PFSK-1 (cell line): ENCODE data around the gene RAMAC. TPM values are rescaled to one million over a fixed set of nuclear protein-coding genes. Genes with fewer than 3 reads are reported as not detected.
A peak's percentile ranks its signal among the peaks of the same experiment; 100 is the strongest.

ENCODE experiments used
- FOXP2 ChIP-seq: optimal IDR thresholded peaks from 2 replicates; pipeline ENCODE3; 2011; ENCODE audit warnings: borderline replicate concordance, control low read depth, inconsistent platforms; ENCODE audit not compliant: insufficient read depth; ENCODE audit errors: extremely low read length, extremely low read depth
- POLR2AphosphoS5 ChIP-seq: IDR thresholded peaks from 2 replicates; pipeline ENCODE4 v1.6.1; 2012; ENCODE audit warnings: low read depth, mild to moderate bottlenecking, control low read depth, low read length, moderate library complexity
- SIN3A ChIP-seq: IDR thresholded peaks from 2 replicates; pipeline ENCODE4 v1.6.1; 2012; ENCODE audit warnings: mild to moderate bottlenecking, low read length, moderate library complexity, borderline replicate concordance; ENCODE audit not compliant: insufficient read depth
- TAF1 ChIP-seq: IDR thresholded peaks from 2 replicates; pipeline ENCODE4 v1.6.1; 2012; ENCODE audit warnings: low read length, control low read depth, borderline replicate concordance; ENCODE audit not compliant: insufficient read depth
- polyA plus RNA-seq: library from polyadenylated mRNA; unstranded; fragments of >200 nt; gene quantifications from one replicate; pipeline ENCODE4 v1.2.1, GENCODE V29; 2012; ENCODE audit warnings: low read depth, missing spikeins; ENCODE audit not compliant: insufficient read length
- TF ChIP-seq, protein P1 (sequence below), 2 experiments: IDR thresholded peaks; 2 replicates each; pipeline versions ENCODE4 v1.6.1 to v1.8.0; 2011 to 2012; ENCODE audit warnings: low read depth in 2 of 2, low read length in 2 of 2, control low read depth in 1 of 2, inconsistent platforms in 1 of 2, mild to moderate bottlenecking in 1 of 2, moderate library complexity in 1 of 2; ENCODE audit not compliant: insufficient read depth in 1 of 2

RAMAC gene
- polyA plus RNA-seq = 24.6 TPM

DNA sequence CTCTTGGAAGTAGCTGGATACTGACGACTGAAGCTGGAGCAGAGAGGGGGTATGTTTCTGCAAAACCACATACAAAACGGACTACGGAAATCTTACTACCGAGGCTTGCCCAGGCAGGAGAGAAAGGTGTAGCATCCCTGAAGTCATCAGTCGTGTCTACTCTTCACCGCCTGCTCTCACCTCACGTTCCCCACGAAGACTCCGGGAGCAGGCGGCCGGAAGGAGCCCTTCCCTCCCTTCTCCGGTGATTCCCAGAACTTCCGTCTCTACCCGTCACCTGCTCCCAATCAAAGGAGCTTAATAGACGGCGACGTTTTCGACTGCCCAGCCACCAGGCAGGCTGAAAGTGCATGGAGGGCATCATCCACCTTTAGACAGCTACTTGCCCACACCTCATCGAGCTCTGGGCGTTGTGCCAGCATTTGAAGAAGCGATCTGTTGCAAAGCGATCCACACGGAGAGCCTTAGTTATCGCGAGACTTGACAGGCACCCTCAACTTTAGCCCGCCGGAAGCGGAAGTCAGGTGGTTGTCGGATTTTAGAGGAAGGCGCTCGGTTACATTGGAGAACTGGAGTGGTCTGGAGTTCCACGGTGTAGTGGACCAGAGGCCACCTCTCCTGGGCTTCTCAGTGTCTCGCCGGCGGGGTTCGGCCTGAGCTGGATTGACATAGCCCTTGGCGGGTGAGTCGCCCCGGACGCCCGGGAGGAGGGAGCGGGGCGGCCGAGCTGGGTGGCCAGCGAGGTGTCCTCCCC is at the start of gene RAMAC:
RAMAC (plus strand) TSS at position 523 of the 754 bp plus-strand sequence. CDS start 2,809 bp downstream, outside the sequence.
- TF ChIP-seq POLR2AphosphoS5 (peak; percentile 76), SIN3A (0 out of 2 replicates have a peak, but pooled peaks have one; percentile 71), FOXP2 (no peak), TAF1 (peak; percentile 71; the same call in 1 of the 2 replicates)
- TF ChIP-seq, protein P1, sequence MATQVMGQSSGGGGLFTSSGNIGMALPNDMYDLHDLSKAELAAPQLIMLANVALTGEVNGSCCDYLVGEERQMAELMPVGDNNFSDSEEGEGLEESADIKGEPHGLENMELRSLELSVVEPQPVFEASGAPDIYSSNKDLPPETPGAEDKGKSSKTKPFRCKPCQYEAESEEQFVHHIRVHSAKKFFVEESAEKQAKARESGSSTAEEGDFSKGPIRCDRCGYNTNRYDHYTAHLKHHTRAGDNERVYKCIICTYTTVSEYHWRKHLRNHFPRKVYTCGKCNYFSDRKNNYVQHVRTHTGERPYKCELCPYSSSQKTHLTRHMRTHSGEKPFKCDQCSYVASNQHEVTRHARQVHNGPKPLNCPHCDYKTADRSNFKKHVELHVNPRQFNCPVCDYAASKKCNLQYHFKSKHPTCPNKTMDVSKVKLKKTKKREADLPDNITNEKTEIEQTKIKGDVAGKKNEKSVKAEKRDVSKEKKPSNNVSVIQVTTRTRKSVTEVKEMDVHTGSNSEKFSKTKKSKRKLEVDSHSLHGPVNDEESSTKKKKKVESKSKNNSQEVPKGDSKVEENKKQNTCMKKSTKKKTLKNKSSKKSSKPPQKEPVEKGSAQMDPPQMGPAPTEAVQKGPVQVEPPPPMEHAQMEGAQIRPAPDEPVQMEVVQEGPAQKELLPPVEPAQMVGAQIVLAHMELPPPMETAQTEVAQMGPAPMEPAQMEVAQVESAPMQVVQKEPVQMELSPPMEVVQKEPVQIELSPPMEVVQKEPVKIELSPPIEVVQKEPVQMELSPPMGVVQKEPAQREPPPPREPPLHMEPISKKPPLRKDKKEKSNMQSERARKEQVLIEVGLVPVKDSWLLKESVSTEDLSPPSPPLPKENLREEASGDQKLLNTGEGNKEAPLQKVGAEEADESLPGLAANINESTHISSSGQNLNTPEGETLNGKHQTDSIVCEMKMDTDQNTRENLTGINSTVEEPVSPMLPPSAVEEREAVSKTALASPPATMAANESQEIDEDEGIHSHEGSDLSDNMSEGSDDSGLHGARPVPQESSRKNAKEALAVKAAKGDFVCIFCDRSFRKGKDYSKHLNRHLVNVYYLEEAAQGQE (IDR thresholded peaks at IDR 0.05; ENCODE audit: insufficient read depth in 1 of 2, low read depth in 2 of 2, low read length in 2 of 2) = peak in 1 of 2 experiments; percentile 61; a peak in 1 of 4 replicates

DNA sequence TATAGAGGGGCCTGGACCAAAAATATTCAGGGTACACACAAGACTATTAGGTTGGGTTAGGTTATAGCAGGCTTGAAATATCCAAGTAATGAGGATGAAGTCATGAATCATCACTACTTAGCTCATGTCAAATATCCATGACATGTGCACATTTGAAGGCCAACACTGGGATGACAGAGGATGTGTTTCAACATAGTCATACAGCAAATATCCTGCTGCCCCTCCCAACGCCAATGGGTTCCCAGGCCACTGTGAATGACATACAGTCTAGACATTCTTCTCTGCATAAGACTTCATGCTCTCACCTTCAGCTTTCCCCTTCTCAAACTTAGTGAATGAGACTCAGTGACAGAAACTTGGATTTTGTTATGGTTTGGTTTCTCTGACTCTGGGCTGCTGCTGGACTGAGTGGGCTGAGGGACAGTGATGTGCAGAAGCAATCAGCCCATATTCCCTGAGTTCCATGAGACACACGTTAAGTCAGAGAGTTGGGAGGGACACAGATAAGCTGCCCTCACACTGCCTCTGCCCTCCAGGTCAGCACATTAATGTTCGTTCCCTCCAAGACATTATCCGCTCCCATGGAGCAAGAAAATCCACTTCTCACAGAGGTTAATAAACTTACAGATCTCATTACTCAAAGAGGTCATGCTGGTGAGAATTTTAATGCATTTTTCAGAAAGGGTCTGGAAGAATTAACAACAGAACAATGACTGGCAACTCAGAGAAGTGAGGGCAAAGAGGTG is 48.9 kb upstream of the RAMAC start:
- no peak for TF ChIP-seq POLR2AphosphoS5
- no peak for TF ChIP-seq FOXP2
- no peak for TF ChIP-seq TAF1
- TF ChIP-seq, protein P1 (IDR thresholded peaks at IDR 0.05; ENCODE audit: insufficient read depth in 1 of 2, low read depth in 2 of 2, low read length in 2 of 2) = no peak
- TF ChIP-seq SIN3A = no peak

DNA sequence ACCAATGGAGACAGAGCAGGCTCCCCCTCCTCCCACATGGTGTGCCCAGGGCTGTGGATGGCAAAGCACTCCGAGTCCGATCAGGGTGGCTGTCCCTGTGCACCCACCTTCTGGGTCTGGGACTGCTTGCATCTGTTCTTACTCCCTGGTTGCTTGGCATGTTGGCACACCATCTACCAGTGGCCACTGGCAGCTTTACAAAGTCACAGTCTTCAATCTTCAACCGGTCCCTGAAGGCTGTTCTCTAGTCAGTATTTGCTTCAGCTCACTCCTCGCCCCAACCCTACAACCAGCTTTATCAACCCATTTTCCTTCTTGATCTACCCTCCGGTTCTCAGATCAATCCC is 48.3 kb upstream of the RAMAC start:
- TF ChIP-seq POLR2AphosphoS5 (no peak), TAF1 (no peak), FOXP2 (no peak), SIN3A (no peak)
- TF ChIP-seq, protein P1 (IDR thresholded peaks at IDR 0.05; ENCODE audit: insufficient read depth in 1 of 2, low read depth in 2 of 2, low read length in 2 of 2) = no peak

DNA sequence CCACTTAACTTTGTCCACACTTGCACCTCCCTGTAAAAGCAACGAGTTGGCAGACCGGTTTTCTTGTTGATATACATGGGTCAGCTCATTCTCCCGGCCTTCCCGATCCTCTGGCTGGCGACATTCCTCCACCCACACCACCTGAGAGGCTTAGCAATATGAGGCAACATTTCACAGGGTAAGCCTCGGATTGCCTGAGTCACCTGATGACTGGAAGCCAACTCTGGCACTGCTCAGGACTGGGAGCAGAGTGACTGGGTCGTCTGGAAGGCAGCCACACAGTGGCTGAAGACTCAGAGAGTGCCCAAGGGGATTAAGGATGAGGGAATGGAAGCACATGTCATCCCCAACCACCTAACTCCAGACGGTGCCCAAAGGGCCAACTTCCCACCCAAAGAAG is 43.3 kb upstream of the RAMAC start:
- TF ChIP-seq FOXP2 (no peak), TAF1 (no peak), SIN3A (no peak), POLR2AphosphoS5 (no peak)
- TF ChIP-seq, protein P1 (IDR thresholded peaks at IDR 0.05; ENCODE audit: insufficient read depth in 1 of 2, low read depth in 2 of 2, low read length in 2 of 2) = no peak
